ENCODE measurements around the gene CHST10.

DNA sequence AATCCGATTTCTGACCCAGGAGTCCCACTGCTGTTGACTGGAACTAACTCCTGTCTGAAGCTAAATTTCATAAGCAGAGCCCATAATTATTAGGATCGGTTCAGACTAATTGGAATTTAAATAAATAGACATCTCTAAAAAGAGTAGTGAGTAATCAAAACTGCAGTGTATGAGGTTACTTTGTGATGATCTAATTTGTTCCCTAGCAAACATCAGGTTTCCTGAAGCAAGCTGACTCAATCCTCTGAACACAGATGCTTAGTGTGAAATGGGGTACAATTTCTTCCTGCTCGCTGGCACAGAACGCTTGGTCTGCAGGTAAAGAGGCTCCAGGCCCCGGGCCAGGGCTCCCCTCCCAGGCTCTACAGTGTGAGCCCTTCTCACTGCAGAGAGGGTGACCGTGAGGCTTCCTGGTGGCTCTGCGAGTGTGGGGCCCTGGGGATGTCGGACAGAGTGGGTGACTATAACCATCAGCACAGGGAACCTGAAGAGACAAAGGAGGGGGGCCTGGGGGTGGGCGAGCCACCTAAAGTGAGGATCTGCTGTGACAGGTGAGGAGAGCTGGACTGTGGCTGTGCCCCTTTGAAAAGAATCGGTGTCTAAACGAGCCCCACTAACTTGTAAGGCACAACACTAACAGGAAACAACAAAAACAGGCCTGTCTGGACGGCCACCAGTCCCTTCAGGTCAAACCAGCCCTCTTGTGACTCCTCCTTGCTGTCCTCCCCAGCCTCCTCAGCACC lies 20.2 kb downstream of the CHST10 start:
- no peak for TF ChIP-seq ZSCAN16 (tag by site-specific recombination; IDR thresholded peaks at IDR 0.05)
- TF ChIP-seq CTCF (tag by site-specific recombination; IDR thresholded peaks at IDR 0.05): no peak
- TF ChIP-seq ZNF302 (tag by site-specific recombination; IDR thresholded peaks at IDR 0.05; ENCODE audit: low read depth): no peak
- no peak for TF ChIP-seq ZBTB26 (tag by site-specific recombination; optimal IDR thresholded peaks at IDR 0.05)
- no peak for TF ChIP-seq ZNF26 (tag by site-specific recombination; IDR thresholded peaks at IDR 0.05)
- TF ChIP-seq SP2 (tag by site-specific recombination; IDR thresholded peaks at IDR 0.05): no peak
- TF ChIP-seq, protein P1, sequence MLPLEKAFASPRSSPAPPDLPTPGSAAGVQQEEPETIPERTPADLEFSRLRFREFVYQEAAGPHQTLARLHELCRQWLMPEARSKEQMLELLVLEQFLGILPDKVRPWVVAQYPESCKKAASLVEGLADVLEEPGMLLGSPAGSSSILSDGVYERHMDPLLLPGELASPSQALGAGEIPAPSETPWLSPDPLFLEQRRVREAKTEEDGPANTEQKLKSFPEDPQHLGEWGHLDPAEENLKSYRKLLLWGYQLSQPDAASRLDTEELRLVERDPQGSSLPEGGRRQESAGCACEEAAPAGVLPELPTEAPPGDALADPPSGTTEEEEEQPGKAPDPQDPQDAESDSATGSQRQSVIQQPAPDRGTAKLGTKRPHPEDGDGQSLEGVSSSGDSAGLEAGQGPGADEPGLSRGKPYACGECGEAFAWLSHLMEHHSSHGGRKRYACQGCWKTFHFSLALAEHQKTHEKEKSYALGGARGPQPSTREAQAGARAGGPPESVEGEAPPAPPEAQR (tag by site-specific recombination; IDR thresholded peaks at IDR 0.05): no peak
- TF ChIP-seq MYNN (tag by site-specific recombination; IDR thresholded peaks at IDR 0.05; ENCODE audit: borderline replicate concordance): no peak
- no peak for TF ChIP-seq ZNF626 (tag by site-specific recombination; IDR thresholded peaks at IDR 0.05)
- no peak for TF ChIP-seq ZNF629 (tag by site-specific recombination; IDR thresholded peaks at IDR 0.05)
